ENCODE data around the gene DGUOK. TPM values are rescaled to one million over a fixed set of nuclear protein-coding genes. Genes with fewer than 3 reads are reported as not detected.

Gene DGUOK
- total and polyA plus RNA-seq, 4 donors, result 19.6 to 49.7 (median 28.3) TPM

- Histone ChIP-seq H3K9ac (ENCODE audit: low read depth in 1 of 2, low read length in 2 of 2) (no peak overlapping the region), H3K27ac (ENCODE audit: low read depth in 1 of 2, low read length in 2 of 2) (no peak overlapping the region), H3K4me1 (ENCODE audit: control insufficient read depth in 4 of 4, insufficient read depth in 4 of 4, low read length in 3 of 4) (peaks cover 6 to 33% (median 24%) of the 10 kb centered on the region in 4 donors), H3K27me3 (ENCODE audit: control insufficient read depth in 4 of 4, insufficient read depth in 4 of 4, low read length in 3 of 4) (no peaks in the 10 kb centered on the region), H3K9me3 (ENCODE audit: control insufficient read depth in 4 of 4, low read length in 3 of 4) (no peaks in the 10 kb centered on the region), H3K36me3 (ENCODE audit: control insufficient read depth in 4 of 4, insufficient read depth in 3 of 4, low read depth in 1 of 4, low read length in 3 of 4) (peaks cover 0 to 2% (median 1%) of the 10 kb centered on the region in 4 donors), H3K4me3 (ENCODE audit: low read depth in 1 of 3, low read length in 3 of 3) (no peak overlapping the region)
- TF ChIP-seq, protein P1, sequence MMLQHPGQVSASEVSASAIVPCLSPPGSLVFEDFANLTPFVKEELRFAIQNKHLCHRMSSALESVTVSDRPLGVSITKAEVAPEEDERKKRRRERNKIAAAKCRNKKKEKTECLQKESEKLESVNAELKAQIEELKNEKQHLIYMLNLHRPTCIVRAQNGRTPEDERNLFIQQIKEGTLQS (IDR thresholded peaks at IDR 0.05), result no peak
- TF ChIP-seq SP1 (IDR thresholded peaks at IDR 0.05) (no peak), EGR1 (IDR thresholded peaks at IDR 0.05; ENCODE audit: low read depth in 2 of 2) (no peak), HNF4A (conservative IDR thresholded peaks at IDR 0.05) (no peak), HNF4G (IDR thresholded peaks at IDR 0.05) (no peak)
- no peak for DNase-seq (ENCODE audit: low spot score)
- WGBS, result 98% methylated on average over 2 of the region's 2 CpGs
Measured at GRCh38 chr2:73989972-73990371, 63.3 kb downstream of the DGUOK start.

DNA sequence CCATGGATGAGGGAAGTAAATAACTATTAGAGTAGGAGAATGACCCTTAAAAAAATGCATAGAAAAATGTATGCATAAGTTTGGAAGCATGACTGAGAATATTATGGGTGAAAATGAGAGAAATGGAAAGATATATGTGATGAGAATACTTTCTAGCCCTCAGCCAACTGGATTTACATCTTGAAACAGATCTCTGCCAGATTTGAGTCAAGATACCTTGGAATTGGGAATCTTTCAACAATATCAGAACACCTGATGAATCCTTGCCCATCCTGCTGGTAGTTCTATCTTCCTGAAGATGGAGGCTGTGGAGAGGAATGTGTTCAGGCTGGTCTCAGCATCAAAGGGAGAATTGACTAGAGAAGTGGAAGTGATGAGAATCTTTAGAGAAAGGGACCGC, 63.9 kb downstream of the DGUOK start:
- peaks cover 6 to 33% (median 24%) of the 10 kb centered on the region in 4 donors for H3K4me1 ChIP-seq (ENCODE audit: control insufficient read depth in 4 of 4, insufficient read depth in 4 of 4, low read length in 3 of 4)
- DNase-seq (ENCODE audit: low spot score), result no peak

More for the DNA sequence above, 63.9 kb downstream of the DGUOK start:
- no peak for TF ChIP-seq EGR1 (IDR thresholded peaks at IDR 0.05; ENCODE audit: low read depth in 2 of 2)
- no peak for TF ChIP-seq FOXA2 (IDR thresholded peaks at IDR 0.05)
- TF ChIP-seq, protein P2, sequence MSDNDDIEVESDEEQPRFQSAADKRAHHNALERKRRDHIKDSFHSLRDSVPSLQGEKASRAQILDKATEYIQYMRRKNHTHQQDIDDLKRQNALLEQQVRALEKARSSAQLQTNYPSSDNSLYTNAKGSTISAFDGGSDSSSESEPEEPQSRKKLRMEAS (IDR thresholded peaks at IDR 0.05), result no peak
- TF ChIP-seq, protein P1 (IDR thresholded peaks at IDR 0.05), result no peak
- TF ChIP-seq CTCF (IDR thresholded peaks at IDR 0.05; ENCODE audit: low read depth, low read length, missing input control), result no peak
- TF ChIP-seq RAD21 (IDR thresholded peaks at IDR 0.05), result no peak
- no peak for TF ChIP-seq TAF1 (conservative IDR thresholded peaks at IDR 0.05)
- no peak for TF ChIP-seq FOXA1 (IDR thresholded peaks at IDR 0.05)
- TF ChIP-seq REST (IDR thresholded peaks at IDR 0.05), result no peak
- TF ChIP-seq GABPA (IDR thresholded peaks at IDR 0.05 in 1 of 2, conservative IDR thresholded peaks at IDR 0.05 in 1 of 2), result no peak
- no peak for TF ChIP-seq HNF4A (conservative IDR thresholded peaks at IDR 0.05)
- TF ChIP-seq SP1 (IDR thresholded peaks at IDR 0.05), result no peak
- TF ChIP-seq YY1 (IDR thresholded peaks at IDR 0.05), result no peak
- no peak for TF ChIP-seq HNF4G (IDR thresholded peaks at IDR 0.05)
- no peak for TF ChIP-seq JUND (IDR thresholded peaks at IDR 0.05)
- no peak for TF ChIP-seq NR2F2 (IDR thresholded peaks at IDR 0.05)
- no peak for TF ChIP-seq ZBTB33 (IDR thresholded peaks at IDR 0.05)
- TF ChIP-seq RXRA (IDR thresholded peaks at IDR 0.05), result no peak
- H3K36me3 ChIP-seq (ENCODE audit: control insufficient read depth in 4 of 4, insufficient read depth in 3 of 4, low read depth in 1 of 4, low read length in 3 of 4), result peaks cover 0 to 2% (median 1%) of the 10 kb centered on the region in 4 donors
- no peak overlapping the region for H3K27ac ChIP-seq (ENCODE audit: low read depth in 1 of 2, low read length in 2 of 2)
- H3K9me3 ChIP-seq (ENCODE audit: control insufficient read depth in 4 of 4, low read length in 3 of 4), result no peaks in the 10 kb centered on the region
- no peak overlapping the region for H3K4me3 ChIP-seq (ENCODE audit: low read depth in 1 of 3, low read length in 3 of 3)
- H3K27me3 ChIP-seq (ENCODE audit: control insufficient read depth in 4 of 4, insufficient read depth in 4 of 4, low read length in 3 of 4), result no peaks in the 10 kb centered on the region
- no peak overlapping the region for H3K9ac ChIP-seq (ENCODE audit: low read depth in 1 of 2, low read length in 2 of 2)
- 98% methylated on average over 1 of the region's 1 CpG for WGBS

Measured in liver (tissue), 9 donors.